Skeletal muscle tissue (tissue), 4 donors: Measurements from ENCODE around the gene GALR1. TPM values are rescaled to one million over a fixed set of nuclear protein-coding genes. Genes with fewer than 3 reads are reported as not detected.

Source experiments
- H3K27ac ChIP-seq: one replicate; pipeline ENCODE4 v1.7.0; 2013; ENCODE audit warnings: mild to moderate bottlenecking, low read depth, low read length, inconsistent platforms
- H3K27me3 ChIP-seq, 3 donors: one replicate each; pipeline ENCODE4 v1.7.0; 2013; ENCODE audit warnings: low read length in 3 of 3; ENCODE audit not compliant: control insufficient read depth in 3 of 3, insufficient read depth in 3 of 3
- H3K36me3 ChIP-seq, 3 donors: one replicate each; pipeline ENCODE4 v1.7.0; 2013; ENCODE audit warnings: low read length in 3 of 3; ENCODE audit not compliant: control insufficient read depth in 3 of 3, insufficient read depth in 3 of 3
- H3K4me1 ChIP-seq, 3 donors: one replicate each; pipeline ENCODE4 v1.7.0; 2013; ENCODE audit warnings: low read length in 3 of 3, mild to moderate bottlenecking in 3 of 3; ENCODE audit not compliant: control insufficient read depth in 3 of 3, insufficient read depth in 3 of 3
- H3K4me3 ChIP-seq, 3 donors: one replicate each; pipeline ENCODE4 v1.7.0; 2013; ENCODE audit warnings: low read length in 3 of 3
- H3K9ac ChIP-seq, 3 donors: one replicate each; pipeline ENCODE4 v1.7.0; 2013; ENCODE audit warnings: low read length in 3 of 3, mild to moderate bottlenecking in 3 of 3, moderate library complexity in 2 of 3, low read depth in 1 of 3
- H3K9me3 ChIP-seq, 3 donors: one replicate each; pipeline ENCODE4 v1.7.0; 2013; ENCODE audit warnings: low read length in 3 of 3; ENCODE audit not compliant: control insufficient read depth in 3 of 3
- total RNA-seq: library from RNA; depleted of rRNA; stranded (reverse); fragments of >200 nt; gene quantifications from one replicate; pipeline ENCODE4 v1.2.3, GENCODE V29; 2014
- donor health status: Osteomylitis.

GALR1 gene
- total RNA-seq, 1 donor from 2014 or later = not detected

DNA sequence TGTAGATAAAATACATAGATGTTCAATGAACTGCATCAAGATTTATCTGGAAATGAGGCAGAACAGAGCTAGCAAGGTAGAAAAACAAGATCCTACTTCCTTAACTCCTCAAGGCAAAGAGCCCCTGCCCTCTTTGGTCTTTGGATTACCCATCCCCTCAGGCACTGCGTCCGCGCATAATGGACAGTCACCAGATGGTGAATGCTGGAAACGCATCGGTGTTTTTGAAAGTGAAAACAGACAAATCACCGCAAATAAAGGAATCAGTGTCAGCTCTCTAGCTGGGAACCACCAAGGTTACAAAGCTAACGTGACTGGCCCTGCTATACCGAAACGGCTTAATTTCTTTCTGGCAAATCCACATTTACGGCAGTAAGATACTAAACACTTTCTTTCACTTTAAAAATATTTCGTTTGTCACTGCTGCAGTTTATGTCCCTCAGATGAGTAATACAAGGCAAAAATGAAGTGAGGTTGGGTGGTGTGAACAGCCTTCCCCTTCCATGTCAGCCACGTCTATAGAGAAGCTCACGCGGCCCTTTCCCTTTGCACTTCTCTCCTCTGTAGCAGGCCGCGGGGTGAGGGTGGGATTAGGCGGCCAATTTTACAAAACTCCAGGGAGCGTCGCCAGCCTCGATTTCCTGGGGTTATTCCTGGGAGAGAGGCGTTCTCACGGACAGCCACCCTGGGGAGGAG, 627 bp upstream of the GALR1 start:
- no peak overlapping the region for H3K27ac ChIP-seq
- H3K4me1 ChIP-seq = peaks cover 12 to 15% (median 14%) of the 10 kb centered on the region in 3 donors
- H3K9ac ChIP-seq = no peak overlapping the region
- peaks cover 32 to 47% (median 38%) of the 10 kb centered on the region in 3 donors for H3K27me3 ChIP-seq
- H3K4me3 ChIP-seq = peak overlapping the region; percentile 56 to 66 (median 58)
- H3K9me3 ChIP-seq = peaks cover 0 to 5% (median 0%) of the 10 kb centered on the region in 3 donors
- no peaks in the 10 kb centered on the region for H3K36me3 ChIP-seq

DNA sequence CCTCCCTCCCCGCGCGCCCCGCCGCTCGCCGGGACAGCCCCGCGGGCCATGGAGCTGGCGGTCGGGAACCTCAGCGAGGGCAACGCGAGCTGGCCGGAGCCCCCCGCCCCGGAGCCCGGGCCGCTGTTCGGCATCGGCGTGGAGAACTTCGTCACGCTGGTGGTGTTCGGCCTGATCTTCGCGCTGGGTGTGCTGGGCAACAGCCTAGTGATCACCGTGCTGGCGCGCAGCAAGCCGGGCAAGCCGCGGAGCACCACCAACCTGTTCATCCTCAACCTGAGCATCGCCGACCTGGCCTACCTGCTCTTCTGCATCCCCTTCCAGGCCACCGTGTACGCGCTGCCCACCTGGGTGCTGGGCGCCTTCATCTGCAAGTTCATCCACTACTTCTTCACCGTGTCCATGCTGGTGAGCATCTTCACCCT, 865 bp downstream of the GALR1 start:
- H3K4me1 ChIP-seq = peaks cover 12 to 15% (median 14%) of the 10 kb centered on the region in 3 donors
- peaks cover 32 to 51% (median 38%) of the 10 kb centered on the region in 3 donors for H3K27me3 ChIP-seq
- no peaks in the 10 kb centered on the region for H3K36me3 ChIP-seq
- H3K27ac ChIP-seq = no peak overlapping the region
- H3K9me3 ChIP-seq = peaks cover 0 to 5% (median 0%) of the 10 kb centered on the region in 3 donors
- H3K4me3 ChIP-seq = peak overlapping the region in 1 of 3 donors; percentile 19
- no peak overlapping the region for H3K9ac ChIP-seq

DNA sequence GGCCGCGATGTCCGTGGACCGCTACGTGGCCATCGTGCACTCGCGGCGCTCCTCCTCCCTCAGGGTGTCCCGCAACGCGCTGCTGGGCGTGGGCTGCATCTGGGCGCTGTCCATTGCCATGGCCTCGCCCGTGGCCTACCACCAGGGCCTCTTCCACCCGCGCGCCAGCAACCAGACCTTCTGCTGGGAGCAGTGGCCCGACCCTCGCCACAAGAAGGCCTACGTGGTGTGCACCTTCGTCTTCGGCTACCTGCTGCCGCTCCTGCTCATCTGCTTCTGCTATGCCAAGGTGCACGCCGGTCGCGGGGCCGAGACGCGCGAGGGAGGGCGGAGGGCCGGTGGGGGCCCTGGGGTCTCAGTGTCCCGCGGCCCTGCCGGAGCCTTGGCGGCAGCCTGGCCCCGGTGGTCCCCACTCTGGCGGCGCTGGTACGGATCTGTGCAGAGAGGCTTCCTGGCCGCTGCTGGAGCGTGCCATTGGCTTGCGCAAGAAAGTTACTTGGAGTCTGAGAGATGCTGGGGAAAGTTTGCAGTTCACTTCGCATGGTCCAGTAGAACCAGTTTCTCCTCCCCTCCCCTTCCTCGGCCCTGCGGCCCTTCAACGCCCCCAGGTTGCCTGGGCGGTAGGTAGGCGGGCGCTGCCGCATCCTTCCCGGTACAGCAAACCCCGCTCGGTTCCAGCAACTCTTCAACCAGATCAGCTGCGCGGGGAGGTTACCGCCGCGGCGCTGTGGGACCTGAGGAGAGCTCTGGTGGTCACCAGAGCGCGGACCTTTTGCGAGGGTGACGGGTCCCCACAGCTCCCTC, 1.5 kb downstream of the GALR1 start:
- H3K9ac ChIP-seq = no peak overlapping the region
- H3K4me3 ChIP-seq = peak overlapping the region in 1 of 3 donors; percentile 19
- H3K9me3 ChIP-seq = peaks cover 0 to 5% (median 0%) of the 10 kb centered on the region in 3 donors
- H3K27ac ChIP-seq = no peak overlapping the region
- H3K27me3 ChIP-seq = peaks cover 32 to 51% (median 39%) of the 10 kb centered on the region in 3 donors
- no peaks in the 10 kb centered on the region for H3K36me3 ChIP-seq
- H3K4me1 ChIP-seq = peaks cover 12 to 15% (median 14%) of the 10 kb centered on the region in 3 donors

DNA sequence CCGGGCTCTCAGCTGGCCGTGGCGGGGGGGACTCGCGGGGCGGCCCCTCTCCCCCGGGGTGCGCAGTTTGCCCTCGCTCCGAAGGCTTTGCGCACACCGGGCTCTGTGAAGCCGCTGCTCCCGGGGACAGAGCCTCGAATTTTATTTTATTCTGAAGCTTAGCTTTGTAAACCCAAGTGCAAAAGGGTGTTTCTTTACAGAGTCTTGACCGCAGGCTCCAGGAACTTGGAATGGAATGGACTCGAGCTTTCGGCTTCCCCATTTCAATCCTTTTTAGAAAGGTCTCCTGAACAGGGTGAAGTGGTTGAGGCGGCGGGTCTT, 2.0 kb downstream of the GALR1 start:
- H3K9ac ChIP-seq = no peak overlapping the region
- H3K9me3 ChIP-seq = peaks cover 0 to 5% (median 0%) of the 10 kb centered on the region in 3 donors
- peaks cover 32 to 51% (median 41%) of the 10 kb centered on the region in 3 donors for H3K27me3 ChIP-seq
- H3K27ac ChIP-seq = no peak overlapping the region
- no peak overlapping the region for H3K4me3 ChIP-seq
- H3K36me3 ChIP-seq = no peaks in the 10 kb centered on the region
- peaks cover 12 to 15% (median 14%) of the 10 kb centered on the region in 3 donors for H3K4me1 ChIP-seq

DNA sequence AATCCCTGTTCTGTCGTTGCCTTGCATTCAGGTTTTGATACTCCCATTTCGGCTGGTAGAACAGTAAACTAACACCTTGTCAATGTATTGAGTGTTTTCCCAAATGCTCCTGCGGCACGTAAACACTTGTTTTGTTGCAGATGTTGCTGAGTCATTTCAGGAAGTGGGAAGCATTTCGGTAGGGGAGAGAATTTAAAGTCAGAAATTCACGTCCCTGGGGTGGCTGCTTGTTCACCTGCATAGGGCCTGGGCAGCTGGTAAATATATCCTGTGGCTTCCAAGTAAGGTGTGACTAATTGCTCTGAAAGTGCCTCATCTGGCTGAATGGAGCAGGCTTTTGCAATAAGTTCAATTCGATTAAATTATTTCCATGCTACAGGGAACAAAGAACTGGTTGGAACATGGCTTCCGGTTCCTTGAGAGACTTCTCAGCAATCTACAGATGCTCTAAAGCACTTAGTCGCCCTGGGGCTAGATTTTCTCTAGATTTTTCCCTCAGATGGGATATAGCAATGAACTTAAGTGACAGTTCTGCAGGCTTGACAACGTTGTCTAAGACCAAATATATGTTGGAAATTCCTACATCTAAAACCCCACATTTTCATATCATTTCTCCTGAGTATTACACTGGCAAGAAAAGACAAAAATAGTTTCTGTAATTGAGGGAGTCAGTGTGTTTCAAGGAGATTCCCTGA, 5.2 kb downstream of the GALR1 start:
- Histone ChIP-seq H3K9ac (no peak overlapping the region), H3K27me3 (peaks cover 17 to 30% (median 28%) of the 10 kb centered on the region in 3 donors), H3K9me3 (peaks cover 0 to 2% (median 0%) of the 10 kb centered on the region in 3 donors)

DNA sequence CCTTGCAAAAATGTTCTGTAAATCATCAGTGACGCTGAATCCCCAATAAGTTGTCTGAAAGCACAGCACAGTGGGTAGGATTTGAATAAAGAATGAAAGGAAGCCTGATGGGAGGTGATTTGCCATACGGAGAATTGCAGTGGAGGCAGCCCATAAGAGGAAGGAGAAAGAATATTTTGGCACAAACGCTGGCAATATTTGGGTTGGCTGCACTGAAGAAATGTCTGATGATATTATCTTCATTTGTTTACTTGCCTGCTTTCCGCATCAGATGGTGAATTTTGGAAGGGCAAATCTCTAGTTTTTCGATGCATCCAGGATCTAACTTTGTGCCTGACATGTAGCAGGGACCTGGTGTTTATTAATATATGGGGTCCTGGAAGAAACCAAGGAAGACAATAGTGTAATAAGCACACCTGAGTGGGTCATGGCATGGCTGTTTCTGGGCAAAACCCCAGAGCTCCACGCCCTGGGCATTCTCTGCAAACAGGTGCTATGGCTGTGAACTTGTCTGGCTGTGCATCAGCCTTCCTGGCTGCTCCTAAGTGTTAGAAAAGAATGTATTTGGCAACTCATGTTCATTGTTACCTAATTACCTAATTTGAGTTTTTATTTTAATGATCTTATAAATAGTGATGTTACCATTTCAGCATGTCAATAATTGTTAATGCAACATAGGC, 5.9 kb downstream of the GALR1 start:
- Histone ChIP-seq H3K9me3 (peaks cover 0 to 2% (median 0%) of the 10 kb centered on the region in 3 donors), H3K27ac (no peak overlapping the region), H3K27me3 (peaks cover 11 to 25% (median 21%) of the 10 kb centered on the region in 3 donors), H3K4me1 (peaks cover 3 to 5% (median 4%) of the 10 kb centered on the region in 3 donors), H3K9ac (no peak overlapping the region), H3K4me3 (no peak overlapping the region), H3K36me3 (no peaks in the 10 kb centered on the region)

More for the DNA sequence above, 5.2 kb downstream of the GALR1 start:
- Histone ChIP-seq H3K4me1 (peaks cover 7 to 8% (median 7%) of the 10 kb centered on the region in 3 donors), H3K36me3 (no peaks in the 10 kb centered on the region), H3K27ac (no peak overlapping the region), H3K4me3 (no peak overlapping the region)

DNA sequence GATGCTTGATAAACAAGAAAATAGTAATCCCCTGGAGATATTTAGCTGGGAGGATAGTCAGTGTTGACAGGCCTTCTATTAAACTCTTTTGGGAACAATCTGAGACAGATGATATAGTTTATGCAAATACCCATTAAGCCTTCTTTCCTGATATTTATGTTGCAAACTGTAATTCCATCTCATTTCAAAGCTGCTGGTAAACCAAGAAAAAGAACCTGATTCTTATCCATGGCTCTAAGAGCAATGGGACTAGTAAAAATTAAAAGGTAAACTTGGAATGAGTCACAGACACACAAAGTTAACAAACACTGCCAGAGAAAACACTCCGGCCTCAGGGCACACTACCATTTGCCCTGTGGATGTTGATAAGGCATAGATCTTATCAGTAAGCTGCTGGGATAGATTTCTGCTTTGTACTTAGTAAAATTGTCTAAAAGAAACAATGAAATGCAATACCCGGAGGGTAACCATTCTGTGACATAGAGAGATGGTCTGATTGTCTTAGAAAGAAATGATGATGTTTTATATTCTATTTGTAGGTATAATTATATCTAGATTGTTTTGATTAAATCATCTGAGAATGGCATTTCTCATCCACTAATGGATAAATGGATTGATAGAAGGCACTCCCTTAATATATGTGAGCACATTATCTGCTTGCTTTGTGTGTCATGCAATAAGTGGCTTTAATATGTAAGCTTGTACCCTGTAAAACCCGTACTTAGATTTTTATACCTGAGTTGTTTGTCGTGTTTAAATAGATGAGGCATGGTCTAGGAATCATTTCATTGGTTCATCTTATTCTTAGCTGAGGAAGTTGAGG, 13.2 kb downstream of the GALR1 start:
- Histone ChIP-seq H3K27ac (no peak overlapping the region), H3K4me1 (no peaks in the 10 kb centered on the region), H3K27me3 (peaks cover 0 to 5% (median 0%) of the 10 kb centered on the region in 3 donors), H3K4me3 (no peak overlapping the region), H3K9me3 (peaks cover 0 to 3% (median 2%) of the 10 kb centered on the region in 3 donors), H3K9ac (no peak overlapping the region), H3K36me3 (no peaks in the 10 kb centered on the region)

DNA sequence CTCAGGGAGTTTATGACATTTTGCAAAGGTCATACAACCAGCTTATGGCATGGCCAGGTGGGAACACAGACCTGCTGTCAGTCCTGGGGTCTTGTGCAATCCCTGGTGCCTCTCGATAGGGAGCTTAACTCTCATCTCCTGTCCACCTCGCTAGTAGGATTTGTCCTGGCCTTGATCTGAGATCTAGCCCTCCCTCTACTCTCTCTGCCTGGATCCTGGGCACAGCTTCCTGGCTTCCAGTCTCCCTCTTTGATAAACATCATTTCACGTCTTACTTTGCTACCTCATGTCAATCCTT, 13.8 kb downstream of the GALR1 start:
- Histone ChIP-seq H3K9ac (no peak overlapping the region), H3K27me3 (peaks cover 0 to 5% (median 0%) of the 10 kb centered on the region in 3 donors), H3K36me3 (no peaks in the 10 kb centered on the region)

DNA sequence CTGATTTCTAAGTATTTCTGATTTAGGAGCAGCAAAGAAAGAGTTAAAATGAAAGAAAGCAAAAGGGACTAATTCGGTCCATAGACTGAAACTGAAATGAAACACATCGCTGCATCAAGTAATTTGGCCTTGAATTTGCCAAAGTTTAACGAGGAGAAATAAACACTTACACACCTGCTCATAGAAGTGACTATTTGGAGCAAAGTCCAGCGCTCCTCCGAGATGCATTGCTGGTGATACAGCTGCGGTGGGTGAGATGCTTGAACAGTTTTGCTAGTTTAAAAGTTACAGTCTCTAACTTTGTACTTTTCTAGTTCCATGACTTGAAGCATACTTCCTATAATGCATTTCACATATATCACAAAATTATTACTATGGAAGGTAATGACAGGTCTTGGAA, 18.3 kb downstream of the GALR1 start:
- H3K4me3 ChIP-seq = no peak overlapping the region
- H3K36me3 ChIP-seq = no peaks in the 10 kb centered on the region
- H3K27ac ChIP-seq = no peak overlapping the region
- H3K27me3 ChIP-seq = peaks cover 0 to 5% (median 2%) of the 10 kb centered on the region in 3 donors
- no peak overlapping the region for H3K9ac ChIP-seq
- peaks cover 0 to 3% (median 0%) of the 10 kb centered on the region in 3 donors for H3K9me3 ChIP-seq
- H3K4me1 ChIP-seq = no peaks in the 10 kb centered on the region

More for the DNA sequence above, 13.8 kb downstream of the GALR1 start:
- Histone ChIP-seq H3K4me1 (no peaks in the 10 kb centered on the region), H3K27ac (no peak overlapping the region), H3K9me3 (peaks cover 0 to 3% (median 2%) of the 10 kb centered on the region in 3 donors), H3K4me3 (no peak overlapping the region)
